Kidney epithelial cell (primary cell): Measurements from ENCODE around the gene C2orf68. TPM values are rescaled to one million over a fixed set of nuclear protein-coding genes. Genes with fewer than 3 reads are reported as not detected.
A peak's percentile ranks its signal among the peaks of the same experiment; 100 is the strongest.
"Not testable (repeated sequence)": the region's sequence is repeated elsewhere in the genome, so short reads cannot be mapped to it uniquely, and the experiment has no call there.

ENCODE experiments used
- DNase-seq: peaks from one replicate; pipeline ENCODE4 v3.0.0-alpha.2; 2010; ENCODE audit warnings: low read depth
- H3K27me3 ChIP-seq: 2 replicates; pipeline ENCODE4 v1.6.0; 2011; ENCODE audit warnings: low read length; ENCODE audit not compliant: control insufficient read depth, insufficient read depth
- H3K36me3 ChIP-seq: 2 replicates; pipeline ENCODE4 v1.5.1; 2011; ENCODE audit warnings: low read length; ENCODE audit not compliant: control insufficient read depth, insufficient read depth
- H3K4me3 ChIP-seq: 2 replicates; pipeline ENCODE4 v1.5.1; 2011; ENCODE audit warnings: low read depth, mild to moderate bottlenecking, control low read depth, low read length
- CTCF ChIP-seq: IDR thresholded peaks from 2 replicates; pipeline ENCODE4 v1.5.1; 2011; ENCODE audit warnings: mild to moderate bottlenecking, moderate library complexity, low read length, control low read depth, inconsistent platforms; ENCODE audit not compliant: insufficient read depth, poor library complexity, severe bottlenecking
- total RNA-seq: library from RNA; depleted of rRNA; stranded (reverse); fragments of >200 nt; gene quantifications from 2 replicates; pipeline ENCODE4 v1.2.3, GENCODE V29; 2015

Gene C2orf68
- 12.6 and 12.8 TPM in 2 replicates for total RNA-seq

- no peak for DNase-seq
- no peaks in the 10 kb centered on the region for H3K27me3 ChIP-seq
- no peak for TF ChIP-seq CTCF
- peak within 1 kb of the TSS; percentile 94 for H3K4me3 ChIP-seq
- peaks cover 4% of the 10 kb centered on the region for H3K36me3 ChIP-seq
These were observed at the start of gene C2orf68 for GRCh38 chr2:85611705-85612587. Gene C2orf68 (minus strand): TSS chr2:85612066. CDS start chr2:85611984, 82 bp downstream.

- H3K36me3 ChIP-seq, result no peaks in the 10 kb centered on the region
- no peak for DNase-seq
- H3K27me3 ChIP-seq, result no peaks in the 10 kb centered on the region
- no peak for TF ChIP-seq CTCF
- H3K4me3 ChIP-seq, result no peak overlapping the region
These were observed 49.4 kb upstream of the C2orf68 start for GRCh38 chr2:85661139-85661858.

GRCh38 chr2:85660725-85661124 lies 48.9 kb upstream of the C2orf68 start:
- DNase-seq, result no peak
- no peak overlapping the region for H3K4me3 ChIP-seq
- no peaks in the 10 kb centered on the region for H3K27me3 ChIP-seq
- H3K36me3 ChIP-seq, result no peaks in the 10 kb centered on the region
- TF ChIP-seq CTCF, result no peak

GRCh38 chr2:85660301-85660700 lies 48.4 kb upstream of the C2orf68 start:
- not testable (repeated sequence) for DNase-seq, H3K4me3 ChIP-seq, H3K36me3 ChIP-seq, H3K27me3 ChIP-seq

GRCh38 chr2:85659324-85659981 lies 47.6 kb upstream of the C2orf68 start:
- DNase-seq, result no peak
- no peaks in the 10 kb centered on the region for H3K27me3 ChIP-seq
- TF ChIP-seq CTCF, result no peak
- no peak overlapping the region for H3K4me3 ChIP-seq
- no peaks in the 10 kb centered on the region for H3K36me3 ChIP-seq

- H3K36me3 ChIP-seq, H3K27me3 ChIP-seq, H3K4me3 ChIP-seq, DNase-seq: not testable (repeated sequence)
These were observed 45.5 kb upstream of the C2orf68 start for GRCh38 chr2:85657399-85657798.
